K562 (cell line): Measurements from ENCODE around the gene SHISA6. TPM values are rescaled to one million over a fixed set of nuclear protein-coding genes. Genes with fewer than 3 reads are reported as not detected.

Experiments
- ATAC-seq: fragments of 200-7000 bp; cut with Tn5 transposase; 3 replicates; pipeline ENCODE4 v1.9.1; 2020; ENCODE audit warnings: moderate library complexity
- BruUV-seq: library from RNA; stranded (reverse); fragments of 400-500 nt; replicated peaks from 2 replicates; lab custom pipeline; 2021; lab: Mats Ljungman, UMichigan
- CTCF ChIA-PET: fragments of 300-600 bp; formaldehyde crosslinking; extraction: SDS; loops from one replicate; lab custom pipeline; 2021; ENCODE audit warnings: low intra/inter-chr PET ratio; lab: Yijun Ruan, JAX
- POLR2A ChIA-PET: fragments of 300-600, 350-650 bp; sonication (Branson Sonifier 250); formaldehyde crosslinking; extraction: SDS; loops from one replicate; lab custom pipeline; 2021; ENCODE audit warnings: antibody characterized with exemption, inconsistent platforms; lab: Yijun Ruan, JAX
- DNase-seq, 4 experiments: peaks; one replicate each; pipeline versions ENCODE4 v3.0.0 to v3.0.0-alpha.2; 2011 to 2018; ENCODE audit warnings: low spot score in 3 of 4, mixed read lengths in 3 of 4; ENCODE audit errors: extremely low read depth in 1 of 4
- FAIRE-seq: peaks from 2 replicates; lab custom pipeline; 2011; peaks lifted over from hg19 to GRCh38; lab: Jason Lieb, UNC
- H2AFZ ChIP-seq: 2 replicates; pipeline ENCODE4 v1.6.0; 2011; ENCODE audit warnings: low read depth, low read length, control low read depth, inconsistent platforms
- H3K27ac ChIP-seq: fragments of 200-600 bp; 3 replicates; pipeline ENCODE4 v1.8.0; 2011; ENCODE audit warnings: low read depth, mild to moderate bottlenecking, control low read depth, inconsistent platforms, low read length, moderate library complexity, mixed read lengths; ENCODE audit errors: extremely low read depth
- H3K27me3 ChIP-seq, 2 experiments: fragments of 300-600 bp in 1 of 2; 2 replicates in 1 of 2; 3 replicates in 1 of 2; pipeline versions ENCODE4 v1.6.0 to v1.8.0; 2011; ENCODE audit warnings: inconsistent platforms in 2 of 2, low read length in 2 of 2, mild to moderate bottlenecking in 1 of 2, mixed read lengths in 1 of 2, moderate library complexity in 1 of 2; ENCODE audit not compliant: control insufficient read depth in 2 of 2, insufficient read depth in 2 of 2
- H3K36me3 ChIP-seq: fragments of 300-600 bp; 3 replicates; pipeline ENCODE4 v1.8.0; 2011; ENCODE audit warnings: mild to moderate bottlenecking, low read length, inconsistent platforms; ENCODE audit not compliant: control insufficient read depth, insufficient read depth
- H3K4me1 ChIP-seq, 2 experiments: fragments of 200-600 bp in 1 of 2; replicated peaks in 1 of 2; 2 replicates in 1 of 2; 3 replicates in 1 of 2; pipeline versions ENCODE4 v1.5.1 to v1.8.0; 2011; ENCODE audit warnings: inconsistent platforms in 2 of 2, low read length in 2 of 2, mild to moderate bottlenecking in 1 of 2, mixed read lengths in 1 of 2, moderate library complexity in 1 of 2; ENCODE audit not compliant: control insufficient read depth in 2 of 2, insufficient read depth in 2 of 2
- H3K4me2 ChIP-seq: 2 replicates; pipeline ENCODE4 v1.6.1; 2011; ENCODE audit warnings: low read length, control low read depth, inconsistent platforms, mixed read lengths; ENCODE audit not compliant: insufficient read depth
- H3K4me3 ChIP-seq: fragments of 200-600 bp; sonication (generic), shearing (Covaris generic); 2 replicates; pipeline ENCODE4 v1.5.1; 2016; ENCODE audit warnings: control low read depth, inconsistent platforms
- H3K79me2 ChIP-seq: fragments of 200-600 bp; 3 replicates; pipeline ENCODE4 v1.8.0; 2011; ENCODE audit warnings: low read length, inconsistent platforms; ENCODE audit not compliant: control insufficient read depth, insufficient read depth
- H3K9ac ChIP-seq, 2 experiments: 2 replicates each; pipeline versions ENCODE4 v1.6.0 to v1.6.1; 2011; ENCODE audit warnings: low read depth in 2 of 2, low read length in 2 of 2, control low read depth in 1 of 2, inconsistent platforms in 1 of 2, mild to moderate bottlenecking in 1 of 2, mixed read lengths in 1 of 2; ENCODE audit not compliant: insufficient read depth in 1 of 2
- H3K9me1 ChIP-seq: one replicate; pipeline ENCODE4 v1.6.0; 2011; ENCODE audit warnings: inconsistent platforms, mild to moderate bottlenecking, low read length, moderate library complexity; ENCODE audit not compliant: control insufficient read depth, insufficient read depth
- H3K9me3 ChIP-seq: replicated peaks from 2 replicates; pipeline ENCODE4 v1.5.1; 2011; ENCODE audit warnings: low read depth, low read length, inconsistent platforms; ENCODE audit not compliant: control insufficient read depth, insufficient read depth
- H4K20me1 ChIP-seq: replicated peaks from 2 replicates; pipeline ENCODE4 v1.6.1; 2011; ENCODE audit warnings: low read length, inconsistent platforms, mixed read lengths; ENCODE audit not compliant: control insufficient read depth, insufficient read depth
- CCNT2 ChIP-seq: IDR thresholded peaks from 2 replicates; pipeline ENCODE4 v1.6.1; 2011; ENCODE audit warnings: borderline replicate concordance, low read depth, mild to moderate bottlenecking, moderate library complexity, mixed read lengths, low read length; ENCODE audit not compliant: insufficient read length; ENCODE audit errors: extremely low read depth
- CEBPB ChIP-seq: fragments of 450-650 bp; IDR thresholded peaks from 2 replicates; pipeline ENCODE4 v1.6.1; 2016; ENCODE audit warnings: missing genetic modification characterization, missing compliant biosample characterization
- E2F4 ChIP-seq: sonication (generic); formaldehyde crosslinking; IDR thresholded peaks from 2 replicates; pipeline ENCODE4 v1.8.0; 2022; ENCODE audit warnings: mild to moderate bottlenecking, low read depth, missing genetic modification reagents
- ELK3 ChIP-seq: fragments of 450-650 bp; formaldehyde crosslinking; IDR thresholded peaks from 2 replicates; pipeline ENCODE4 v1.4.0; 2020; ENCODE audit warnings: mild to moderate bottlenecking
- MYBL2 ChIP-seq, 2 experiments: fragments of 450-650 bp in 1 of 2; sonication (generic) in 1 of 2; formaldehyde crosslinking in 1 of 2; IDR thresholded peaks; 2 replicates each; pipeline versions ENCODE4 v1.6.1 to v1.8.1; 2017 to 2022; ENCODE audit warnings: borderline replicate concordance in 1 of 2, inconsistent platforms in 1 of 2, low read depth in 1 of 2, mild to moderate bottlenecking in 1 of 2, missing genetic modification reagents in 1 of 2, moderate library complexity in 1 of 2
- RBM15 ChIP-seq: fragments of 200-400 bp; formaldehyde crosslinking; IDR thresholded peaks from 2 replicates; pipeline ENCODE4 v1.6.1; 2018; ENCODE audit warnings: mild to moderate bottlenecking, low read length, moderate library complexity; ENCODE audit not compliant: insufficient read depth
- STAT5B ChIP-seq: fragments of 250-450 bp; sonication (Bioruptor Pico); IDR thresholded peaks from 2 replicates; pipeline ENCODE4 v1.8.0; 2021; ENCODE audit warnings: mild to moderate bottlenecking, inconsistent platforms
- ZNF184 ChIP-seq: sonication (generic); formaldehyde crosslinking; IDR thresholded peaks from 2 replicates; pipeline ENCODE4 v1.5.0; 2020; ENCODE audit warnings: missing genetic modification reagents
- ZNF778 ChIP-seq: fragments of 450-650 bp; formaldehyde crosslinking; IDR thresholded peaks from 2 replicates; pipeline ENCODE4 v1.4.0; 2020; ENCODE audit warnings: mild to moderate bottlenecking, moderate library complexity
- WGBS: fragments of 100-300 bp; shearing (Covaris generic); methylation state at CpG from one replicate; pipeline ENCODE4 v1.1.6; 2016; ENCODE audit warnings: low coverage, mixed read lengths; ENCODE audit not compliant: insufficient coverage; ENCODE audit errors: missing lambda C conversion rate; 5-methylcytosine and 5-hydroxymethylcytosine counted together
- in situ Hi-C: fragments of 300-500 bp; cut with MboI; formaldehyde crosslinking; loops from 4 replicates; pipeline ENCODE4 v1.15.0; 2018; ENCODE audit warnings: inconsistent platforms, mixed read lengths
- intact Hi-C: fragments of 100-400 bp; cut with micrococcal nuclease; formaldehyde crosslinking; loops from 2 replicates; pipeline ENCODE4 v1.14.2; 2022
- polyA plus RNA-seq, 8 experiments: library from polyadenylated mRNA; depleted of rRNA in 4 of 8; stranded (reverse) in 5 of 8; unstranded in 3 of 8; fragments of >200 nt; fragmentation: Nextera tagmentation in 2 of 8; fragmentation: Illumina TruSeq in 1 of 8; extraction: Ambion mirVana in 2 of 8; extraction: Trizol in 1 of 8; gene quantifications; 2 replicates each; pipeline versions ENCODE4 v1.2.1 to v1.2.3, GENCODE V29; 2011 to 2014; ENCODE audit warnings: inconsistent platforms in 1 of 8, missing spikeins in 1 of 8
- total RNA-seq, 7 experiments: library from RNA; depleted of rRNA in 6 of 7; stranded (reverse); fragments of >200 nt in 6 of 7; fragmentation: Illumina TruSeq in 2 of 7; extraction: Trizol in 2 of 7; gene quantifications; 2 replicates each; pipeline versions ENCODE4 v1.2.1 to v1.2.3, GENCODE V29; 2011 to 2021; ENCODE audit warnings: low replicate concordance in 1 of 7

Gene SHISA6
- total and polyA plus RNA-seq, 9 of the 15 experiments (the other 6 are each of a cell fraction or from before 2014, with no cell fraction given), result not detected

GRCh38 chr17:11252146-11252545 lies 11.1 kb downstream of the SHISA6 start (continued):
- no peak for TF ChIP-seq CCNT2
- TF ChIP-seq ZNF184 (CRISPR knock-in tag), result no peak
- no peak for TF ChIP-seq RBM15
- TF ChIP-seq STAT5B (CRISPR knock-in tag), result no peak
- TF ChIP-seq ELK3 (CRISPR knock-in tag), result no peak
- no peak for TF ChIP-seq ZNF778 (CRISPR knock-in tag)
- no peak for TF ChIP-seq MYBL2 (IDR thresholded peaks at IDR 0.05; ENCODE audit: low read depth)
- no peak for TF ChIP-seq MYBL2 (CRISPR knock-in tag; IDR thresholded peaks at IDR 0.05; ENCODE audit: borderline replicate concordance)
- TF ChIP-seq E2F4 (CRISPR knock-in tag), result no peak

DNA sequence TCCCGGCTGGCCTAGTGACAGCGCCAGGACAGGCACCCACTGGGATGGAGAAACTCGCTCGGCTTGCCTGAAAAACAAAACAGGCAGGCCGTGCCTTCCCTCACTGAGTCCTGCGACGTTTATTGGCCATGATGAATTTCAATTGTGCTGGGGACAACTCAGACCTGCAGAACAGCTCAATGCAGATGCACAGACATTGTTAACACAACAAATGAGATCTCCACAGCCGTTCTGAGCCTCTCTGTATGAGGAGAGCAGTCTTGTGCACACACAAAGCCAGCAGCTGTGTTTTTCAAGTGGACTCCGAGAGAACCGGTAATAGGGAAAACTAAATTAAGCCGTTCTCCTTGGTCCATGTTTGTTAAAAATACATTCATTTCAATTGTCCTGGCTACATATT lies 15.9 kb downstream of the SHISA6 start:
- CTCF ChIA-PET, result no interaction called here
- no TSS peak for BruUV-seq
- in situ Hi-C loops, result no loop called here

More for the DNA sequence above, 15.9 kb downstream of the SHISA6 start:
- no peak for FAIRE-seq
- POLR2A ChIA-PET, result no interaction called here
- Histone ChIP-seq H3K4me2 (no peak overlapping the region), H4K20me1 (no peaks in the 10 kb centered on the region), H3K9ac (no peak overlapping the region), H3K27ac (no peak overlapping the region), H3K4me3 (no peak overlapping the region), H3K27me3 (no peaks in the 10 kb centered on the region), H3K9me3 (no peaks in the 10 kb centered on the region), H3K36me3 (no peaks in the 10 kb centered on the region), H3K4me1 (no peaks in the 10 kb centered on the region), H2AFZ (no peak overlapping the region), H3K9me1 (no peaks in the 10 kb centered on the region), H3K79me2 (no peaks in the 10 kb centered on the region)
- no peak for ATAC-seq
- no peak for TF ChIP-seq CEBPB (tag)
- DNase-seq, result no peak
- intact Hi-C loops, result no loop called here
- 2% methylated on average over 11 of the region's 11 CpGs for WGBS
